LNCAP (cell line): ENCODE measurements around the gene TBC1D4.

Experiments used
- CTCF ChIP-seq: fragments of 450-650 bp; IDR thresholded peaks from 2 replicates; pipeline ENCODE4 v1.5.1; 2017; ENCODE audit warnings: mild to moderate bottlenecking

Gene TBC1D4

GRCh38 chr13:75444016-75444415 is 38.0 kb downstream of the TBC1D4 start:
- no peak for TF ChIP-seq CTCF

GRCh38 chr13:75443356-75443958 is 38.5 kb downstream of the TBC1D4 start:
- no peak for TF ChIP-seq CTCF

GRCh38 chr13:75442736-75443234 is 39.2 kb downstream of the TBC1D4 start:
- no peak for TF ChIP-seq CTCF

GRCh38 chr13:75440100-75440499 is 41.9 kb downstream of the TBC1D4 start:
- TF ChIP-seq CTCF = no peak

- no peak for TF ChIP-seq CTCF
Measured at GRCh38 chr13:75437582-75438318, 44.2 kb downstream of the TBC1D4 start.

- no peak for TF ChIP-seq CTCF
Measured at GRCh38 chr13:75432811-75433244, 49.1 kb downstream of the TBC1D4 start.

- no peak for TF ChIP-seq CTCF
Measured at GRCh38 chr13:75432045-75432444, 49.9 kb downstream of the TBC1D4 start.
